DMS 273 (cell line): Measurements from ENCODE around the gene SCD.

Experiments
- DNase-seq: peaks from one replicate; lab custom pipeline; 2025; ENCODE audit not compliant: unreplicated experiment; lab: John Stamatoyannopoulos, UW

The SCD gene

GRCh38 chr10:100391163-100392002 lies 44.4 kb downstream of the SCD start:
- DNase-seq = no peak

GRCh38 chr10:100392686-100393003 lies 45.6 kb downstream of the SCD start:
- DNase-seq = no peak

- DNase-seq = no peak
Measured at GRCh38 chr10:100395626-100396025, 48.6 kb downstream of the SCD start.

- DNase-seq = no peak
Measured at GRCh38 chr10:100396605-100397004, 49.6 kb downstream of the SCD start.

- DNase-seq = no peak
Measured at GRCh38 chr10:100401631-100402328, 54.7 kb downstream of the SCD start.

GRCh38 chr10:100403734-100404133 lies 56.7 kb downstream of the SCD start:
- DNase-seq = peak; percentile 31

GRCh38 chr10:100413173-100413572 lies 66.1 kb downstream of the SCD start:
- DNase-seq = no peak
